Peyer's patch (tissue), 4 donors: ENCODE measurements around the gene AGFG1. TPM values are rescaled to one million over a fixed set of nuclear protein-coding genes. Genes with fewer than 3 reads are reported as not detected.

Experiments
- DNase-seq, 3 donors: peaks; one replicate each; pipeline ENCODE4 v3.0.0-alpha.2; 2017 to 2019
- H3K27ac ChIP-seq, 4 donors: fragments of 200-600 bp; sonication (generic); one replicate each; pipeline ENCODE4 v1.5.1; 2016 to 2019
- H3K27me3 ChIP-seq, 2 donors: fragments of 200-600 bp; sonication (generic); one replicate each; pipeline ENCODE4 v1.5.1; 2019
- H3K36me3 ChIP-seq, 3 donors: fragments of 200-600 bp; sonication (generic); one replicate each; pipeline ENCODE4 v1.5.1; 2016 to 2019
- H3K4me1 ChIP-seq, 4 donors: fragments of 200-600 bp; sonication (generic); one replicate each; pipeline ENCODE4 v1.5.1; 2016 to 2019
- H3K4me3 ChIP-seq, 4 donors: fragments of 200-600 bp; sonication (generic); 1 replicate in 3 of 4; 2 replicates in 1 of 4; pipeline ENCODE4 v1.5.1; 2016 to 2019; ENCODE audit warnings: mild to moderate bottlenecking in 1 of 4
- H3K9me3 ChIP-seq, 4 donors: fragments of 200-600 bp; sonication (generic); one replicate each; pipeline ENCODE4 v1.5.1; 2016 to 2019; ENCODE audit warnings: mild to moderate bottlenecking in 1 of 4
- POLR2A ChIP-seq, 2 donors: fragments of 450-650 bp; IDR thresholded peaks; one replicate each; pipeline ENCODE4 v1.5.1; 2017; ENCODE audit warnings: antibody characterized with exemption in 2 of 2, mild to moderate bottlenecking in 2 of 2, moderate library complexity in 2 of 2
- total RNA-seq, 4 donors: library from RNA; depleted of rRNA; stranded (reverse); fragments of >200 nt; gene quantifications; one replicate each; pipeline ENCODE4 v1.1.0, GENCODE V29; 2016
- TF ChIP-seq, protein P1 (sequence below), 6 experiments: fragments of 450-650 bp in 4 of 6; fragments of 200-600 bp in 2 of 6; sonication (generic) in 1 of 6; IDR thresholded peaks; one replicate each; pipeline ENCODE4 v1.5.1; 2017 to 2019; ENCODE audit warnings: antibody characterized with exemption in 6 of 6, mild to moderate bottlenecking in 3 of 6, moderate library complexity in 1 of 6

AGFG1 gene
- total RNA-seq, 4 donors from 2014 or later, result 24.8 to 68.1 (median 62.6) TPM

GRCh38 chr2:227436436-227437174, 35.4 kb upstream of the AGFG1 start:
- TF ChIP-seq, protein P1, sequence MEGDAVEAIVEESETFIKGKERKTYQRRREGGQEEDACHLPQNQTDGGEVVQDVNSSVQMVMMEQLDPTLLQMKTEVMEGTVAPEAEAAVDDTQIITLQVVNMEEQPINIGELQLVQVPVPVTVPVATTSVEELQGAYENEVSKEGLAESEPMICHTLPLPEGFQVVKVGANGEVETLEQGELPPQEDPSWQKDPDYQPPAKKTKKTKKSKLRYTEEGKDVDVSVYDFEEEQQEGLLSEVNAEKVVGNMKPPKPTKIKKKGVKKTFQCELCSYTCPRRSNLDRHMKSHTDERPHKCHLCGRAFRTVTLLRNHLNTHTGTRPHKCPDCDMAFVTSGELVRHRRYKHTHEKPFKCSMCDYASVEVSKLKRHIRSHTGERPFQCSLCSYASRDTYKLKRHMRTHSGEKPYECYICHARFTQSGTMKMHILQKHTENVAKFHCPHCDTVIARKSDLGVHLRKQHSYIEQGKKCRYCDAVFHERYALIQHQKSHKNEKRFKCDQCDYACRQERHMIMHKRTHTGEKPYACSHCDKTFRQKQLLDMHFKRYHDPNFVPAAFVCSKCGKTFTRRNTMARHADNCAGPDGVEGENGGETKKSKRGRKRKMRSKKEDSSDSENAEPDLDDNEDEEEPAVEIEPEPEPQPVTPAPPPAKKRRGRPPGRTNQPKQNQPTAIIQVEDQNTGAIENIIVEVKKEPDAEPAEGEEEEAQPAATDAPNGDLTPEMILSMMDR (IDR thresholded peaks at IDR 0.05), result no peak
- no peak for TF ChIP-seq POLR2A (IDR thresholded peaks at IDR 0.05)
- H3K4me1 ChIP-seq, result no peaks in the 10 kb centered on the region
- no peaks in the 10 kb centered on the region for H3K27me3 ChIP-seq
- H3K4me3 ChIP-seq, result no peak overlapping the region
- H3K27ac ChIP-seq, result no peak overlapping the region
- no peaks in the 10 kb centered on the region for H3K36me3 ChIP-seq
- DNase-seq, result no peak
- peaks cover 0 to 11% (median 0%) of the 10 kb centered on the region in 4 donors for H3K9me3 ChIP-seq

GRCh38 chr2:227439214-227439613, 32.7 kb upstream of the AGFG1 start:
- Histone ChIP-seq H3K36me3 (no peaks in the 10 kb centered on the region), H3K27me3 (no peaks in the 10 kb centered on the region), H3K4me3 (no peak overlapping the region), H3K9me3 (no peaks in the 10 kb centered on the region), H3K27ac (no peak overlapping the region), H3K4me1 (no peaks in the 10 kb centered on the region)
- no peak for DNase-seq
- TF ChIP-seq, protein P1 (IDR thresholded peaks at IDR 0.05), result no peak
- TF ChIP-seq POLR2A (IDR thresholded peaks at IDR 0.05), result no peak

- Histone ChIP-seq H3K36me3 (no peaks in the 10 kb centered on the region), H3K4me1 (no peaks in the 10 kb centered on the region), H3K27ac (no peak overlapping the region), H3K27me3 (no peaks in the 10 kb centered on the region), H3K4me3 (no peak overlapping the region), H3K9me3 (no peaks in the 10 kb centered on the region)
- TF ChIP-seq, protein P1 (IDR thresholded peaks at IDR 0.05), result no peak
- no peak for TF ChIP-seq POLR2A (IDR thresholded peaks at IDR 0.05)
- no peak for DNase-seq
Observed at GRCh38 chr2:227442639-227443038, 29.3 kb upstream of the AGFG1 start.

DNA sequence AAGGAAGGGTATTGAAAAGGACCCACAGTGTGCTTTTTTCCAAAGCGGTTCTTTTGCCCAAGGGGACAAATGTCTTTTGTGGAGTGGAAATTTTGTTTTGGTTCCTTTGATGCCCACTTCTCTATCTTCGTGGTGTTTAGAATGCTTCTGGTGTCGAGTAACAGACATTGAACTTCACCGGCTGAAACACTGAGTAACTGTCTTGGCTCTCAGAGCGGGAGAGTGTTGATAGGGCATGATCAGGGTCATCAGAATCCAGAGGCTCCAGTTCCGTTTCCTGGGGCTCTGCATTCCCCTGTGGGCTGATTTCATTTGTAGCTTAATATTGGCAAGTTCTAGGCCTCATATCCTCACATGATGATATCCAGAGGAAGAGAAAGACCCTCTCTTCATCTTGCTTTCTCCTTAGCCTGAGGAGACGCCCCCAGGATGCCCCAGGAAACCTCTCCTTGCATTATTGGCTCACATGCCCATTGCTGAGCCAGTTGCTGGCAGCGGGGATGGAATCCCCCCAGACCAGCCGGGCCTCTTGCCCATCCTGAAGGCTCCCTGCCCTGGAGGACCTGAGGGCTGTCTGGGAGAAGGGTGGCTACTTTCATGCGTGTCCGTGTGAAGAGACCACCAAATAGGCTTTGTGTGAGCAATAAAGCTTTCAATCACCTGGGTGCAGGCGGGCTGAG, 27.9 kb upstream of the AGFG1 start:
- no peak for TF ChIP-seq POLR2A (IDR thresholded peaks at IDR 0.05)
- TF ChIP-seq, protein P1 (IDR thresholded peaks at IDR 0.05), result no peak
- H3K9me3 ChIP-seq, result no peaks in the 10 kb centered on the region
- H3K27ac ChIP-seq, result no peak overlapping the region
- H3K36me3 ChIP-seq, result no peaks in the 10 kb centered on the region
- H3K27me3 ChIP-seq, result no peaks in the 10 kb centered on the region
- H3K4me3 ChIP-seq, result no peak overlapping the region
- H3K4me1 ChIP-seq, result no peaks in the 10 kb centered on the region
- DNase-seq, result no peak

GRCh38 chr2:227447606-227448005, 24.4 kb upstream of the AGFG1 start:
- Histone ChIP-seq H3K4me3 (no peak overlapping the region), H3K27ac (no peak overlapping the region), H3K36me3 (no peaks in the 10 kb centered on the region), H3K4me1 (peaks cover 0 to 12% (median 0%) of the 10 kb centered on the region in 4 donors), H3K9me3 (no peaks in the 10 kb centered on the region), H3K27me3 (no peaks in the 10 kb centered on the region)
- TF ChIP-seq POLR2A (IDR thresholded peaks at IDR 0.05), result no peak
- TF ChIP-seq, protein P1 (IDR thresholded peaks at IDR 0.05), result no peak
- no peak for DNase-seq
